ENCODE data around the gene CBX8. TPM values are rescaled to one million over a fixed set of nuclear protein-coding genes. Genes with fewer than 3 reads are reported as not detected.

The CBX8 gene
- total RNA-seq, 1 donor from 2014 or later, result 23.1 TPM

GRCh38 chr17:79826841-79827578 is 30.1 kb upstream of the CBX8 start:
- H3K27ac Mint-ChIP-seq, result no peak overlapping the region
- DNase-seq (ENCODE audit: low spot score, unreplicated experiment), result no peak
- peaks cover 3% of the 10 kb centered on the region for H3K36me3 Mint-ChIP-seq (ENCODE audit: insufficient read depth)
- no peak for TF ChIP-seq CTCF (IDR thresholded peaks at IDR 0.05; ENCODE audit: unreplicated experiment)
- no peak overlapping the region for H3K4me3 Mint-ChIP-seq (ENCODE audit: low read depth)
- peaks cover 21% of the 10 kb centered on the region for H3K27me3 Mint-ChIP-seq
- peaks cover 26% of the 10 kb centered on the region for H3K4me1 Mint-ChIP-seq (ENCODE audit: low read depth)
- peaks cover 3% of the 10 kb centered on the region for H3K9me3 Mint-ChIP-seq (ENCODE audit: low read depth)

GRCh38 chr17:79826204-79826680 is 29.4 kb upstream of the CBX8 start:
- no peak for TF ChIP-seq CTCF (IDR thresholded peaks at IDR 0.05; ENCODE audit: unreplicated experiment)
- H3K36me3 Mint-ChIP-seq (ENCODE audit: insufficient read depth), result peaks cover 3% of the 10 kb centered on the region
- DNase-seq (ENCODE audit: low spot score, unreplicated experiment), result no peak
- peaks cover 18% of the 10 kb centered on the region for H3K27me3 Mint-ChIP-seq
- H3K4me3 Mint-ChIP-seq (ENCODE audit: low read depth), result no peak overlapping the region
- no peak overlapping the region for H3K27ac Mint-ChIP-seq
- peaks cover 4% of the 10 kb centered on the region for H3K9me3 Mint-ChIP-seq (ENCODE audit: low read depth)
- H3K4me1 Mint-ChIP-seq (ENCODE audit: low read depth), result peaks cover 27% of the 10 kb centered on the region

- H3K4me3 Mint-ChIP-seq (ENCODE audit: low read depth), result no peak overlapping the region
- peaks cover 5% of the 10 kb centered on the region for H3K9me3 Mint-ChIP-seq (ENCODE audit: low read depth)
- TF ChIP-seq CTCF (IDR thresholded peaks at IDR 0.05; ENCODE audit: unreplicated experiment), result no peak
- H3K27ac Mint-ChIP-seq, result no peak overlapping the region
- H3K4me1 Mint-ChIP-seq (ENCODE audit: low read depth), result peaks cover 31% of the 10 kb centered on the region
- no peak for DNase-seq (ENCODE audit: low spot score, unreplicated experiment)
- H3K27me3 Mint-ChIP-seq, result peaks cover 18% of the 10 kb centered on the region
- H3K36me3 Mint-ChIP-seq (ENCODE audit: insufficient read depth), result peaks cover 3% of the 10 kb centered on the region
These were observed 28.7 kb upstream of the CBX8 start for GRCh38 chr17:79825580-79825921.

- peaks cover 20% of the 10 kb centered on the region for H3K27me3 Mint-ChIP-seq
- TF ChIP-seq CTCF (IDR thresholded peaks at IDR 0.05; ENCODE audit: unreplicated experiment), result no peak
These were observed 28.2 kb upstream of the CBX8 start for GRCh38 chr17:79824893-79825579.

GRCh38 chr17:79824234-79824633 is 27.4 kb upstream of the CBX8 start:
- peaks cover 5% of the 10 kb centered on the region for H3K9me3 Mint-ChIP-seq (ENCODE audit: low read depth)
- H3K27ac Mint-ChIP-seq, result no peak overlapping the region
- TF ChIP-seq CTCF (IDR thresholded peaks at IDR 0.05; ENCODE audit: unreplicated experiment), result no peak
- H3K27me3 Mint-ChIP-seq, result peaks cover 28% of the 10 kb centered on the region
- H3K4me3 Mint-ChIP-seq (ENCODE audit: low read depth), result no peak overlapping the region
- DNase-seq (ENCODE audit: low spot score, unreplicated experiment), result no peak
- H3K4me1 Mint-ChIP-seq (ENCODE audit: low read depth), result peaks cover 32% of the 10 kb centered on the region
- H3K36me3 Mint-ChIP-seq (ENCODE audit: insufficient read depth), result peaks cover 3% of the 10 kb centered on the region

More at GRCh38 chr17:79824893-79825579, 28.2 kb upstream of the CBX8 start:
- H3K27ac Mint-ChIP-seq, result no peak overlapping the region
- H3K4me3 Mint-ChIP-seq (ENCODE audit: low read depth), result no peak overlapping the region
- DNase-seq (ENCODE audit: low spot score, unreplicated experiment), result no peak
- H3K4me1 Mint-ChIP-seq (ENCODE audit: low read depth), result peaks cover 30% of the 10 kb centered on the region
- H3K9me3 Mint-ChIP-seq (ENCODE audit: low read depth), result peaks cover 5% of the 10 kb centered on the region
- H3K36me3 Mint-ChIP-seq (ENCODE audit: insufficient read depth), result peaks cover 3% of the 10 kb centered on the region

Data from progenitor cell of endocrine pancreas (in vitro differentiated cells).